Measurements from ENCODE around the gene XPO6. TPM values are rescaled to one million over a fixed set of nuclear protein-coding genes. Genes with fewer than 3 reads are reported as not detected.

XPO6 gene
- total RNA-seq, 1 experiment from 2014 or later: 162 TPM

DNA sequence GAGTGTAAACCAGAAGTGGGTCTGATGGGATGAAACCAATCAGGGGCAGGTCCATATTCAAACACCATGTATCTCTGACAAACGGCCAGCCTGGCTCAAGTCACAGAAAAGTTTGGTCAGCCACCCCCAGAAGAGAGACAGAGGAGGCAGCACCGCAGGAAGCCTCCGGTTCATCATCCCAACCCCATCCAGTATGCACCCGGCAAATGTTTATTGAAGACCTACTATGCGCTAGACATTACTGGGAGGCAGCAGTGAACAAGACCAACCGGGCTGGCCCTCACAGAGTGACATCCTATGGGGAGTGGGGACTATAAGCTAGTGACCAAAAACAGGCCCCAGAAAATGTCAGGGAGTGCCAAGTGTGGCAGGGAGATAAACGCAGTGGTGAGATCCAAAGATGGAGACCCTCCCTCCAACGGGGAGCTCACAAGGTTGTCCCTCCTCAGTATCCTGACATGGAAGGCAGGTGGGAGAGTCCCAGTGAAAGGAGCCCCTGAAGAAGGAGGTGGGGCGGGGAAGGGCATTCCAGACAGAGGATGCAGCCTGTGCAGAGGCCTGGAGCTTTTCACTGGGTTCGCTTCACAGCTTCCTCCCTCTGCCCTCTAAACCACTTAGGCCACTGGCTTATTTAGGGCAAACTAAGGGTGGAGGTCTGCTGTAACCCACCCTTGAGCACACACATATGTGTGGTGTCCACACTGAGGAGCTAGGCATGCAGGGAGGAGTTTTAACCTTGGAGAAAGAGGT is 150.2 kb downstream of the XPO6 start (continued):
- no peak for TF ChIP-seq CEBPB (IDR thresholded peaks at IDR 0.05; ENCODE audit: low read depth)
- TF ChIP-seq, protein P1, sequence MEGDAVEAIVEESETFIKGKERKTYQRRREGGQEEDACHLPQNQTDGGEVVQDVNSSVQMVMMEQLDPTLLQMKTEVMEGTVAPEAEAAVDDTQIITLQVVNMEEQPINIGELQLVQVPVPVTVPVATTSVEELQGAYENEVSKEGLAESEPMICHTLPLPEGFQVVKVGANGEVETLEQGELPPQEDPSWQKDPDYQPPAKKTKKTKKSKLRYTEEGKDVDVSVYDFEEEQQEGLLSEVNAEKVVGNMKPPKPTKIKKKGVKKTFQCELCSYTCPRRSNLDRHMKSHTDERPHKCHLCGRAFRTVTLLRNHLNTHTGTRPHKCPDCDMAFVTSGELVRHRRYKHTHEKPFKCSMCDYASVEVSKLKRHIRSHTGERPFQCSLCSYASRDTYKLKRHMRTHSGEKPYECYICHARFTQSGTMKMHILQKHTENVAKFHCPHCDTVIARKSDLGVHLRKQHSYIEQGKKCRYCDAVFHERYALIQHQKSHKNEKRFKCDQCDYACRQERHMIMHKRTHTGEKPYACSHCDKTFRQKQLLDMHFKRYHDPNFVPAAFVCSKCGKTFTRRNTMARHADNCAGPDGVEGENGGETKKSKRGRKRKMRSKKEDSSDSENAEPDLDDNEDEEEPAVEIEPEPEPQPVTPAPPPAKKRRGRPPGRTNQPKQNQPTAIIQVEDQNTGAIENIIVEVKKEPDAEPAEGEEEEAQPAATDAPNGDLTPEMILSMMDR (IDR thresholded peaks at IDR 0.05 in 2 of 3, conservative IDR thresholded peaks at IDR 0.05 in 1 of 3; ENCODE audit: borderline replicate concordance in 1 of 3, insufficient read depth in 1 of 3, low read depth in 2 of 3, low read length in 2 of 3): no peak

DNA sequence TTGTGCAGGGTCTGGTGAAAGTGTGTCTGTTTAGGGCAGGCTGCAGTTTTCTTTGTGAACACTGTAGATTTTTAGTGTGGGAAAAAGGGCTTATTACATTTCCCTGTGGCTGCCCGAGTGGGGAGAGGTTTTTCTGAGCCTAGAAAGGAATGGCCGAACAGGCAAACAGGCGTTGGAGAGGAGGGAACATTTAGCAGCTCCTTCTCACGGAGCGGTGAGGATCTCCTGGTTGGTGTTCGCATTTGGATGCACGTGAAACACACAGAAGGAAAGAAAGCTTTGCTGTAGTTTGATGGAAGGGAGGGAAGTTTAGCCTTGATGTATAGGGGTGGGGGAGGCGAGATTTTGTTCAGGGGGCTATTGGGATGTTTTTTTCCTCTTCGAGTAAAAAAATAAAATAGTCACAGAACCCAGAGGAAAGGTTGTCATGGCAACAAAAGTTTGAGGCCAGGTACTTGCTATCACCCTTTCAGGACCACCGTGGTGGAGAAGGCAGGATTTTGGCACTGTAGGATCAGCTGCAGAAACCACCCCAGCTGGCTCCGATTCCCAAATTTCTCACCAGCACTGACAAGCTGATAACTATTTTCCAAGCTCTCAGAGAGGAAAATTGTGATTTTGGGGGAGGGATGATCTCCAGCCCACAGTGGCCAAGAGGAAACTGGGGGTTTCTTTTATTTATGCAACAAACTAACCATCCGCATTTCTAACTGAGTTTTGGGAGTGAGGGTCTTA is 151.8 kb downstream of the XPO6 start:
- Histone ChIP-seq H3K4me1 (ENCODE audit: control insufficient read depth in 1 of 2, insufficient read depth in 2 of 2, low read length in 2 of 2) (no peaks in the 10 kb centered on the region), H3K27me3 (ENCODE audit: insufficient read depth, low read length) (peaks cover 12% of the 10 kb centered on the region; the same call in 1 of the 2 replicates)
- no peak for TF ChIP-seq EZH2 (IDR thresholded peaks at IDR 0.05)
- no peak for TF ChIP-seq ELF1 (IDR thresholded peaks at IDR 0.05; ENCODE audit: borderline replicate concordance, low read depth)
- no peak for TF ChIP-seq RAD21 (IDR thresholded peaks at IDR 0.05; ENCODE audit: low read depth)
- TF ChIP-seq FOSL1 (IDR thresholded peaks at IDR 0.05; ENCODE audit: low read depth): no peak
- TF ChIP-seq, protein P2, sequence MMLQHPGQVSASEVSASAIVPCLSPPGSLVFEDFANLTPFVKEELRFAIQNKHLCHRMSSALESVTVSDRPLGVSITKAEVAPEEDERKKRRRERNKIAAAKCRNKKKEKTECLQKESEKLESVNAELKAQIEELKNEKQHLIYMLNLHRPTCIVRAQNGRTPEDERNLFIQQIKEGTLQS (IDR thresholded peaks at IDR 0.05): no peak
- no peak for TF ChIP-seq JUND (IDR thresholded peaks at IDR 0.05)
- no peak for TF ChIP-seq SIN3A (IDR thresholded peaks at IDR 0.05; ENCODE audit: low read depth)
- no peak for TF ChIP-seq SP1 (IDR thresholded peaks at IDR 0.05; ENCODE audit: low read depth)
- no peak for TF ChIP-seq CEBPB (IDR thresholded peaks at IDR 0.05; ENCODE audit: low read depth)
- no peak for TF ChIP-seq EGR1 (IDR thresholded peaks at IDR 0.05; ENCODE audit: low read depth)
- TF ChIP-seq, protein P3, sequence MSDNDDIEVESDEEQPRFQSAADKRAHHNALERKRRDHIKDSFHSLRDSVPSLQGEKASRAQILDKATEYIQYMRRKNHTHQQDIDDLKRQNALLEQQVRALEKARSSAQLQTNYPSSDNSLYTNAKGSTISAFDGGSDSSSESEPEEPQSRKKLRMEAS (IDR thresholded peaks at IDR 0.05): no peak
- TF ChIP-seq TCF7L2 (IDR thresholded peaks at IDR 0.05; ENCODE audit: borderline replicate concordance, extremely low read depth, insufficient read depth, insufficient read length): no peak
- TF ChIP-seq, protein P4, sequence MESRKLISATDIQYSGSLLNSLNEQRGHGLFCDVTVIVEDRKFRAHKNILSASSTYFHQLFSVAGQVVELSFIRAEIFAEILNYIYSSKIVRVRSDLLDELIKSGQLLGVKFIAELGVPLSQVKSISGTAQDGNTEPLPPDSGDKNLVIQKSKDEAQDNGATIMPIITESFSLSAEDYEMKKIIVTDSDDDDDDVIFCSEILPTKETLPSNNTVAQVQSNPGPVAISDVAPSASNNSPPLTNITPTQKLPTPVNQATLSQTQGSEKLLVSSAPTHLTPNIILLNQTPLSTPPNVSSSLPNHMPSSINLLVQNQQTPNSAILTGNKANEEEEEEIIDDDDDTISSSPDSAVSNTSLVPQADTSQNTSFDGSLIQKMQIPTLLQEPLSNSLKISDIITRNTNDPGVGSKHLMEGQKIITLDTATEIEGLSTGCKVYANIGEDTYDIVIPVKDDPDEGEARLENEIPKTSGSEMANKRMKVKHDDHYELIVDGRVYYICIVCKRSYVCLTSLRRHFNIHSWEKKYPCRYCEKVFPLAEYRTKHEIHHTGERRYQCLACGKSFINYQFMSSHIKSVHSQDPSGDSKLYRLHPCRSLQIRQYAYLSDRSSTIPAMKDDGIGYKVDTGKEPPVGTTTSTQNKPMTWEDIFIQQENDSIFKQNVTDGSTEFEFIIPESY (IDR thresholded peaks at IDR 0.05; ENCODE audit: extremely low read depth, insufficient replicate concordance, low read length): no peak
- TF ChIP-seq, protein P1 (IDR thresholded peaks at IDR 0.05 in 2 of 3, conservative IDR thresholded peaks at IDR 0.05 in 1 of 3; ENCODE audit: borderline replicate concordance in 1 of 3, insufficient read depth in 1 of 3, low read depth in 2 of 3, low read length in 2 of 3): no peak
- no peak for TF ChIP-seq ZFX (IDR thresholded peaks at IDR 0.05)
- TF ChIP-seq EZH2phosphoT487 (IDR thresholded peaks at IDR 0.05; ENCODE audit: borderline replicate concordance): no peak

More for the DNA sequence above, 151.8 kb downstream of the XPO6 start:
- POLR2A ChIA-PET: no interaction called here
- CTCF ChIA-PET: no interaction called here
- intact Hi-C loops (cut with micrococcal nuclease): no loop called here
- RAD21 ChIA-PET (ENCODE audit: low non-redundant PET in 1 of 2, low total read pairs in 2 of 2, uncharacterized antibody in 2 of 2, unreplicated experiment in 2 of 2): no interaction called here
- Histone ChIP-seq H3K27ac (ENCODE audit: low read depth, low read length) (no peak overlapping the region), H3K9me2 (ENCODE audit: insufficient read depth) (no peaks in the 10 kb centered on the region), H3K36me3 (ENCODE audit: control insufficient read depth in 1 of 2, insufficient read depth in 2 of 2, low read length in 2 of 2) (no peaks in the 10 kb centered on the region), H3K79me2 (ENCODE audit: insufficient read depth, low read length) (no peaks in the 10 kb centered on the region), H3K9me3 (ENCODE audit: control insufficient read depth in 1 of 2, insufficient read depth in 1 of 2, low read depth in 1 of 2, low read length in 2 of 2) (no peaks in the 10 kb centered on the region), H3K4me2 (ENCODE audit: low read length) (no peak overlapping the region), H4K20me1 (ENCODE audit: insufficient read depth) (no peaks in the 10 kb centered on the region), H2AFZ (ENCODE audit: low read depth, low read length, poor library complexity, severe bottlenecking) (no peak overlapping the region), H3K4me3 (replicated peaks in 1 of 2; ENCODE audit: low read depth in 1 of 2, low read length in 2 of 2) (no peak overlapping the region), H3K9ac (ENCODE audit: low read length) (no peak overlapping the region)
- no TSS peak for BruUV-seq (replicated peaks)
- DNase-seq (ENCODE audit: low read depth, low spot score) (no peak), ATAC-seq (no peak)

Measured in HCT116 (cell line).